Measurements from ENCODE around the gene EIF5.

The EIF5 gene

DNA sequence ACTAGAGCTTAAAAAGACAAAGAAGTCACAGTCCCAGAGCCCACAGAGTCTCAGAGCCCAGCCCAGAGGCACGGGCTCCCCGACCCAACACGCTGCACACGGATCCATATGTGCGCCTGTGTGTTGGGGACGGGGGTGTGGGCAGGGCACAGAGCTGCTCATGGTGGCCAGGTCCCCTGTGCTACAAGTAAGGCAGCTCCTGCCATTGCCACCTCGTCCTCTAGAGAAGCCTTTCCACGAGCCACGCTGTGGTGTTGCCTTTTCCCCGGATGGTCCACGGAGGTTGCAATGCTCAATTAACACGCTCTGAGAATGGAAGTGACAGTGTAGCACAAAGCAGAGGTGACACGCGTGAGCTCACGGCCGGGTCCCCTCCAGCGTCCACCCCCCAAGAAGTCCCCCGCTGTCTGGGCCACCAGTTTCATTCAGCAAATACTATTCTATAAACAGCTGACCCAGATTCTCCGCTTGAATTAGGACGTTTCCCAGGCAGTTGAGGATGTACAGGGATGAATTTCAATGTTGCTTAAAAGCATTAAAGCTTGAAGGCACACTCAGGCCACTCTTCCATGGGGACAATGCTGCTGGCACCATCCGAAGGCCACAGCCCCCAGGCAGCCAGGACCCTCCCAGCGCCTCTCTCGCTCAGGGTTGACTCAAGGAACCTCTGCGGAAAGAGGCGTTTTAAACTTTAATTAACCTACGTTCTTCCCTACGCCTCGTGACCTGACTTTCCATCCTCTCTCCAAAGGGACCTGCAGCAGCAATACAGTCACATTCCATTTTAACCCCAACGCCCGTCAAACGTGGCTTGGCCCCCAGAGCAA lies 22.7 kb upstream of the EIF5 start:
- DNase-seq, result no peak

DNA sequence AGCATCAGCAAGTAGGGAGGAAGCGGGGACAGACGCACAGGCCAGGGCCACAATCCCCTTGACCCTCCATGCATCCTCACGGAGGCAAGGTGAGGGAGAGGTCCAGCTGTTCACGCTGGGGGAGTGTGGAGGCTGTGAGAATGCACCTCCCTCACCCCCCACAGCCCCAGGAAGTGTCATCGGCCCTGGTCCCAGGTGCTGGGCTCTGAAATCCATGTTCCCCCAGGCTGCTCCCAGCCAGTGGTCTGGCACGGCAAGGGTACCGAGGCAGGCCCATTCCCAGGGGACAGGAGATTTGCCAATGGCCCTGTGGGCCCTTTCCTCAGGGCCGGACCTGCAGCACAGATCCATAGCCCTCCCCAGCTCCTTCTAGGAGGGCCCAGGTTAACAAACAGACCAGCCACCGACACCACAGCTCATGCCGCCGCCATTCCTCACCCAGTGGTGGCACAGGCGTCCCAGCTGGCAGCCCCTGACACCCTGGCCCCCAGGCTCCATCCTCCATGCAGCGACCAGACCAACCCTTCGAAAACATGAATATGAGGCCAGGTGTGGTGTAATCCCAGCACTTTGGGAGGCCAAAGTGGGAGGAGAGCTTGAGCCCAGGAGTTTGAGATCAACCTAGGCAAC lies 21.9 kb upstream of the EIF5 start:
- DNase-seq, result no peak

DNA sequence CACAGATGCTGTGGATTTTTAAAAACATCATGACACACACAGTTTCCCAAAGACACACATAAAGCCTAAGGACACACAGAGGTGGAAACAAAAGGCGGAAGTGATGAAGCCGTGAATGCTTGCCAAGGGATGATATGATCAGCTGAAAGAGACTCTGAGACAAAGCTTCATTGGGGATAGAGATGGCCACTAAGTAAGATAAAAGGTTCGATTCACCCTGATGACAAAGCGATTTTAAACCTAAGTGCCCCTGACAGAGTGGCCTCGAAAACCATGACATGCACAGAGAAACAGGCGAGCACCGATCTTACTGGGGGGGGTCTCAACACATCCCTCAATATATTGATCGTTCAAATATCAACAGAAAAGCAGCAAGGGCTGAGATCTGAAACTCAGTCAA lies 20.3 kb upstream of the EIF5 start:
- DNase-seq, result no peak

DNA sequence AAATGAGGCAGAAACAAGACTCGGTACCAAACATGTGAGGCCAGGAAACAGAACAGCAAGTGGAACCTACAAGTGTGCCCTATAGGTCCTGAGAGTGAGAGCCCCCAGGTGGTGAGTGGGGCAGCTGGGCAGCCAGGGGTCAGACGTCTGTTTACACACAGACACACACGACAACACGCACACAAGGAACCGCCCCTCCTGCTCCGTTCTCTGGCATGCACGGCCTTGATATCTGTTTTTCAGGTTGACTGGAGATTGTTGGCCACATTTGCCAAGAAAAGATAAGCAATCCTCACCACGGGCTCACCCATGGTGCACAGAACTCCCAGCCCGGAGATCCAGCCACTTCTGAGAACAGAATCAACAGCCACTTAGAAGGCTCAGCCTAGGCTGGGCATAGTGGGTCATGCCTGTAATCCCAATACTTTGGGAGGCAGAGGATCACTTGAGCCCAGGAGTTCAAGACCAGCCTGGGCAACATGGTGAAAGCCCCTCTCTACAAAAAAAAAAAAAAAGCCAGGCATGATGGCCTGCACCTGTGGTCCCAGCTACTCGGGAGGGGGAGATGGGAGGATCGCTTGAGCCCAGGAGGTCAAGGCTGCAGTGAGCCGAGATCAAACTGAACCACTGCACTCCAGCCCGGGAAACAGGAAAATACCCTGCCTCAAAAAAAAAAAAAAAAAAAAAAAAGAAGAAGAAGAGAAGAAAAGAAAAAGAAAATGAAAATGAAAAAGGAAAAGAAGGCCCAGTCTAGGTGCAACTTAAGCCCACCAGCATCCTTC lies 19.4 kb upstream of the EIF5 start:
- no peak for DNase-seq

DNA sequence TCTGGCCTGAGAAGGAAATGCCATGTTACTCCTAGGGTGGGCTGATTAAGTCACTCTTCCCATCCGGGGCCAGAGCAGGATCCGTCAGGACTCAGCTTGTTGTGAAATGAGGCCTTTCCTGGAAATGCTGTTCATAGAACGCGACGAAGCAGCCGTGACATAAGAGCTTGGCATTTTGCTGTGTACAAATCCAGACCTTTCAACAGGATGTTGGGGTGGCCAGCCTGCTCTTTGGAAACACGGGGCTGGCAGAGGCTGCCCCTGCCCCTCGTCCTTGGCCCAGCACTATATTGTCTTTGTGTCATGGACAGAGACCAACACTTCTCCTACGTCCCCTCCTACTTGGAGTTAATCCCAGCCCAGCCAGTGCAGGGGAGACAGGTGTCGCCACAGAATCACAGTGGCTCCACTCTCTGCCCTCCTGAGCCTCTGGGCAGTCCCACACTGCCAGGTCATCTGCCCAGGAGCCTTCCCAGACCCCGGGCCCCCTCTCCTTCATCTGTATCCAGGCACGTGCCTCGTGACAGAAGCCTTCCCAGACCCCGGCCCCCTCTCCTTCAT lies 18.6 kb upstream of the EIF5 start:
- no peak for DNase-seq

DNA sequence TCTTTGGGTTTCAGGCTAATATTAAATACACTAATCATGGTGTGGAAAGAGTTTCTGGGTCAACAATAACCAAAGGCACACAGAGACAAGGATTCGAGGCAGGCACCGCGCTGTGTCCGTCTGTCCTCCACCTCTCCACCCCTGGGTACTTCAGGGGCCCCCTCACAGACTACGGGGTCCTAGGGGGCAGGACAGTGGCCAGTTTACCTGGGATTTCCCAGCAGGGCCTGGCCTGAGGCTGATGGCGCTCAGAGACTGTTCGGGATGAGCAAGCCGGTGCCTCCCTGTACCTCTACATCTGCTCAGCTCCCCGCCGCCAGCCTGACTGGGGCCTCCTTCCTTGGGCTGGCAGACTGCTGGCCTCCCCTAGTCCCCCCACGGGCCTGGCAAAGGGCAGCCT lies 18.1 kb upstream of the EIF5 start:
- DNase-seq, result no peak

DNA sequence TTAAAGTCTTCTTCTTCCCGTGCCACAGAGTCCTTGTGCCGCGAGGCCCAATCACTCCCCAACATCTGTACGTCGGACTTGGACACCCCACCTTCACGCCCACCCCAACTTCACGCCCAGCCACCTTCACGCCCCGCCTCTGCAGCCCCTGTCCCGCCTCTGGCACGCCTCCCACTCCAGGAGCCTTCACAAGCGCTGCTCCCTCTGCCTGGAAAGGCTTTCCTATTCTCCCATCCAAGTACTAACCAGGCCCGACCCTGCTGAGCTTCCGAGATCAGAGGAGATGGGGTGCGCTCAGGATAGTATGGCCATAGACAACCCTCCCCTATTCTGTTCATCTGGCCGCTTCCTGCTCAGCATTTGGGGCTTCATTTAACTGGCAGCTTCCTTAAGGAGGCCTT lies 17.3 kb upstream of the EIF5 start:
- DNase-seq, result peak; percentile 21

DNA sequence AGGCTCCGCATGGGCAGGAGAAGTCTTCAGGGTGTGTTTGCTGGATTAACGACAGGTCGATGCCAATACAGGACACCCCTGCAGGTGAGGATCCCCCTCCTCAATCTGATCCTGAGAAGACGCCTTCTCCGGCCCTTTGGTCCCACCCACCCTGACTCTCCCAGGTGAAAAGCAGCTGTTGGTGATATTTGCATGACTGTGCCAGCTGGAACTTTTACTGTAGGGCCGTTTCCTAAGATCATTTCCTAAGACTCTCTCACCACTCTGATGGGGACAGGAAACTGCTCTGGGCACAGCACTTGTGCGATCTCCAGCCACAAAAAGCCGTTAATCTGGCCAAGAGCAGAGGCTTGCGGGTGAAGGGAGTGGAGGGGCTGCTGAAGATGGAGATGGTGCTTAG lies 16.8 kb upstream of the EIF5 start:
- peak; percentile 92 for DNase-seq

DNA sequence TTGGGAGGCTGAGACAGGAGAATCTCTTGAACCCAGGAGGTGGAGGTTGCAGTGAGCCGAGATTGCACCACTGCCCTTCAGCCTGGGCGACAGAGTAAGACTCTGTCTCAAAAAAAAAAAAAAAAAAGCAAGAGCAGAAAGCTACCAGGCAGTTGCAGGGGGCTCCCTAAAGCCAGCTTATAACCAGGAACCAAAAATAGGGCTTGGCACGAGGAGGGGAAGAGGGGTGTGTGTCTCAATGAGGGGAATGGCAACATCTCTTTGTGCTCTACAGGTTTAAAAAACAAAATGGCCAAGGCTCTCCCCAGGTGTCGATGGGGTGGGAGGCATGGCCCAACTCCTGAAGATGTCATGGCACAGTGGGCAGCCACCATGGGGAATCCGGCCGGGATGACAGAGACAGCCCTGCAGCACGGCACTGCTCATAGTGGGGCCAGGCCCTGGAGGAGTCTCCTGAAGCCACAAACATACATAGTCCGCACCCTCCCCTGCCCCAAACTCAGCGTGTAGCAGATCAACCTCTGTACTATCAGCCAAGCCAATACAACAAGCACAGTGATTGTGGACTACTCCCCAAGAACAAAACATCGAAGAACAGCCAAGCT lies 16.0 kb upstream of the EIF5 start:
- no peak for DNase-seq

DNA sequence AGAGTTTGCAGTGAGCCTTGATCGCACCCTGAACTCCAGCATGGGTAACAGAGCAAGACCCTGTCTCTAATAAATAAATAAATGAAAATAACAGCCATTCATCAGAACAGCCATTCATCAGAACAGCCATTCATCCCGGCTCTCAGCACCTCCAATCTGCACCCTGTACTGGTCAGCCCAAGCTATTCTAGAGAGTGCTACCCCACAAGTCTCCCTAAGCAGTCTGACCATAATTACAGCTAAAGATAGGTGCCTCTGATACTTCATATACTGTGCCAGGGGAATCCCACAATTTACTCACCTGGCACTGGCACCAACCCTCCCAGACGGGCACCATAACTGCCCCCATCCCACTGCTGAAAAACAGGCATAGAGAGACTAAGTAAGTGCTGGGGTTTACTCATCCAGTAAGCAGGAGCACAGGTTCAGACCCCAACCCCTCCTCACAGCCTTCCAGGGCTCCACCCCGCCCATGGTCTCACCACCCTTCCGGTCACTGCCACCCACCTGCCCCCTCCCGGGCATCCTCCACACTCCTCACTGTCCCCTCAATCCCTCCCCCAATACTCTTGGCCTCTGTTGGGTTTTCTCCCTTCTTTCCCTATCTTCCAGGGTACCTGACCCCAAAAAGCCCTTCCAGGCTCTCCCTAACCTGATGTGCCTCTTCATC lies 15.2 kb upstream of the EIF5 start:
- DNase-seq, result peak; percentile 90

DNA sequence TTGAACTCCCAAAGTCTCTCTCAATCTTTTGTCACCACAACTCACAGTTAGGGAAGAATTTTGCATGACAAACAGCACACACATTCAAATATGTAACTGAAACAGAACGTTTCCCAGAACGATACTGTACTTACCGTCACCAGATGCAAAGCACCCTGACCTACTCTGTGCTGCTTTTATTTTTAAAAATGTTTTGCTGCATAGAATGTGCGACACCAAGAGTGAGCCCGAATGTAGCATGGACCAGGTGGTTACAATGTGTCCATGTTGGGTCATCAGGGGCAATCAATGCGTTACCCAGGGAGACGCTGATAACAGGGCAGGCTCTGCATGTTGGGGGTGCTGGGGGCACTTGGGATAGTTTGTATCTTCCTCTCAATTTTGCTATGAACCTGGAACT lies 14.6 kb upstream of the EIF5 start:
- peak; percentile 97 for DNase-seq

DNA sequence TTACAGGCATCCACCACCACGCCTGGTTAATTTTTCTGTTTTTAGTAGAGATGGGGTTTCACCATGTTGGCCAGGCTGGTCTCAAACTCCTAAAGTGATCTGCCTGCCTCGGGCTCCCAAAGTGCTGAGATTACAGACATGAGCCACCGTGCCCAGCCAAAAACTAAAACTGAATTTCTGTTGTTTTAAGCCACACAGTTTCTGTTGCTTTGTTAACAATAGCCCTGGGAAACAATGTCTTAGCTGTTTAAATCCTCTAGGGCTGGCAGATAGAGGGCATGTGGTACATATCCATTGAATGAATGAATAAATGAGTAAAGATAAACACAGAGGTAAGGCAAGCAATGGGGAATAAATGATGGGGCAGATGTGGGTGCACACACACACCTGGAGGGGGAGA lies 8.0 kb upstream of the EIF5 start:
- no peak for DNase-seq

DNA sequence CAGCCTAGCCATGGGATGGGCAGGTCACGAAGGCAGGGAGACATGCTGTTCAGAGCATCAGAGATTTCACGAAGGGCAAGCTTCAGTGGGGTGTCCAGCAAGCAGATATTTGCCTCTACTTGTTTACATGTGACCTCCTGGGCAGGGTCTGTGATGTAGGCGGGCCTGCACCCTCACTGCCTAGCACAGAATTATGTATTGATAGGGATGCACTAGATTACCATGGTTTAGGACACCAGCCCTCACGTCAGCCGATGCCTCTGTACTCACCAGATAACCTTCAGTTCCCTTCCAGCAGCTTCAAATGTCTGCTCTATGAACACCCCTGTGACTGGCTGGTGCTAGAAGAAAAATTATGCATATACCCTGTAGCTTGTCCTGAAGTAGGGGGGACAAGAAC lies 5.1 kb upstream of the EIF5 start:
- DNase-seq, result no peak

DNA sequence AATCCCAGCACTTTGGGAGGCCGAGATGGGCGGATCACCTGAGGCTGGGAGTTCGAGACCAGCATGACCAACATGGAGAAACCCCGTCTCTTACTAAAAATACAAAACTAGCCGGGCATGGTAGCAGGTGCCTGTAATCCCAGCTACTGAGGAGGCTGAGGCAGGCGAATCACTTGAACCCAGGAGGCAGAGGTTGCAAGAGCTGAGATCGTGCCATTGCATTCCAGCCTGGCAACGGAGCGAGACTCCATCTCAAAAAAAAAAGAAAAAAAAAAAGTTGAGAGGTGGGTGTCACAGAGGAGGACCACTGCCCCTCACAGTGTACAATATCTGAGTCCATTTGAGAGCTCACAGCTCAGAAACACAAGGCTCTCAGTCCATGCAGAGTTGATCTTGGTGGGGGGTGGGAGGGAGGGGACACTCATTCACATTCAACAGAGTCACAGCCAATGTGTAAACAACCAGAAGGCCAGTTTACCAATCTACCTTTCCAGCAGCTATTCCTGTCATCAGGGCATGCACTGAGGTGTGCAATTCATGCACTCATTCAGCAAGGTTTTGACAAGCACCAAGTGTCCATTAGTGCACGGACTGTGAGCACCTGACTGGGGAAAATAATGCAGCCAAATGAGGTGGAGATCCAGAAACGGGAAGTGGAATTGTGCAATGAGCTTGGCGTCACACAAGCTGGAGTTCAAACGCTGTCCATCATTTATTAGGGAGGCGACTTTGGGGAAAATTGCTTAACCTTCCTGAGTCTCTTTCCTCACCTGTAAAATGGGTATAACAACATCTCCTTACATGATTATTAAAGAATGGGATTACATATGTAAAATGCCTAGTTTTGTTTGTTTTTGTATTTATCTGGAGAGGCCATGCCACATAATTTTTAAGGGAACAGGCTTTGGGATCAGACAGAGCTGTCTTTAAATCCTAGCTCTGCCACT lies 4.4 kb upstream of the EIF5 start:
- peak; percentile 38 for DNase-seq

DNA sequence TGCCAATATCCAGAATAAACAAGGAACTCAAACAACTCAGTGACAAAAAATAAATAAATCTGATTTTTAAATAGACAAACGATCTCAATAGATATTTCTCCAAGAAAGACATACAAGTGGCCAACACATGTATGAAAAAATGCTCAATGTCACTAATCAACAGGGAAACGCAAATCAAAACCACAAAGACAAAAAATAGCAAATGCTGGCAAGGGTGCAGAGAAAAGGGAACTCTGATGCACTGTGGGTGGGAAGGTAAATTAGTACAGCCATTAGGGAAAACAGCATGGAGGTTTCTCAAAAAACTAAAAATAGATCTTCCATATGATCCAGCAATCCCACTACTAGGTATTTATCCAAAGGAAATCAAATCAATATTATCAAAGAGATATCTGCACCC lies 3.5 kb upstream of the EIF5 start:
- peak; percentile 31 for DNase-seq

DNA sequence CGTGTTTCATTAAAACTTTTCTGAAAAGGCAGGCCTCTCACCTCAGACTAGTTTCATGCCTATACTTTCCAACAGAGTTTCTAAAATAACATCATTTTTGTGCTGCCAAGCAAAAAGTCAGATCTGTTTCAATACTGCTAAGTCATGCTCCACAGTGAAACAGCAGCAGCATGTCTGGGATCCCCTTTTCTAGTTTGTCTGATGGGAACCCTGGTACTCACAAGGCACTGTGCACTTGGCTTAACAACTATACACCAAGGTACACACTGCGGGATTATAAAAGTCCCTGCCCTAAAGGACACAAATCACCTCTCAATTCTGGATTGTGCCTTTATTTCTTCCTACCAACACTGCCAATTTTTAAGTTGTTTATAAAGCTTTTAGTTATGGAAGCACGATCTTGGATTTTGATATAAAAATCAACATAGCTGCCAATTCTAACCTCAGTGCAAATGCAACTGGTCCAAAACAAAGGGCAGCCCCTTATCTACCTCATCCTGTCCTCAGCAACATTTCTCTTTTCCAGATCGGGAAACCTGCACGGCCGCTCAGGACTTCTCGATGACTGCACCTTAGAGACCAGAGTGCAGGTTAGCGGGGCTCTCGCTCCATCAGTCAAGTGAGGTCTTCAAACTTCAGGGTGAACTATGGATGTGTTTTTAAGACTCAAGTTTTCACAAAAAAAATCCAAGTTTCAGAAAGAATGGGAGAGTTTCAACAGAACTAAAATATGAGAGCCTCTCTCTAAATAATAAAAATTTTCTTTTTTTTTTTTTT lies 1.7 kb upstream of the EIF5 start:
- peak; percentile 39 for DNase-seq

DNA sequence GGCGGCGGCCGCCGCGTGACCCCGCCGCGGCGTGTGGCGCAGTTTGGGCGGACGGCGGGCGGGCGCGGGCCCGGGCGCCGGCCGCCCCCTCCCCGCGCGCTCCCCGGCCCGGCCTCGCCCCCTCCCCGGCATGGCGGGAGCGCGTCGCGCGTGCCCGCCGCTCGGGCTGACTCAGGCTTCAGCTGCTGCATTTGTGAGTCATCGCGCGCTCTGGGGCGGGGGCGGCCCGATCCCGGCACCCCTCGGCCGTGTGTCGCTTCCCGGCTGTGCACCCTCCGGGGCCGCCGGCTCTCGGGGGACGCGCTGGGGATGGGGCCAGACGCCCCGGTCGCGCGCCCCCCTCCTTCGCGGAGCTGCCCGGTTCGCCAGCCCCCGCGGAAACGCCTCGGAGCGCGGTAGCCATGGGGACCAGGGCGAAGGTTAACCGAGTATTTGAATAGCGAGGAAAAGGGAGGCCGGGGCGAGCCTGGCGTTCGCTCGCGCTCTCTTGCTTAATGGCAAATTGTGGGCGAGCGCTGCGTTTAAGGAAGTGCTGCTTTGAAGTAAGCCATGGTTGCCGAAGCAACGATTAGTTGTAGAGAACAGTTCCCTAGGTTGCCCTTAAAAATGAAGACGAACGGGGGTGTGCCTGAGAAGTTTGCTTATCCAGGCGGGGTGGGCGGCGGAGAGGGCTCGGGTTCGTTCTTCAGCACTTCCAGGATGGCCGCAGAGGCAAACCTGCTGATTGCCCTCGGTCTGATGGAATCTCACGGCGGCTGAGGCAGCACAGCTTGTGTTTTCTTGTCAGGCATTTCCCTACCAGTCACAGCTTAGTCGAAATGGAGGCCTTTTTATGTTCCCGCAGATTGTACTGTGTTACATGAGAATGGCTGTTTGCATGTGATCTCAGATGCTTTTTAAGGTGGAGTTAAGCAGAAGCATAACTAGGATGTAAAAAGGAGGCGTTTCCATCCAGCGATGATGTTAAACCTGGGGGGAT lies 896 bp downstream of the EIF5 start:
- no peak for DNase-seq

DNA sequence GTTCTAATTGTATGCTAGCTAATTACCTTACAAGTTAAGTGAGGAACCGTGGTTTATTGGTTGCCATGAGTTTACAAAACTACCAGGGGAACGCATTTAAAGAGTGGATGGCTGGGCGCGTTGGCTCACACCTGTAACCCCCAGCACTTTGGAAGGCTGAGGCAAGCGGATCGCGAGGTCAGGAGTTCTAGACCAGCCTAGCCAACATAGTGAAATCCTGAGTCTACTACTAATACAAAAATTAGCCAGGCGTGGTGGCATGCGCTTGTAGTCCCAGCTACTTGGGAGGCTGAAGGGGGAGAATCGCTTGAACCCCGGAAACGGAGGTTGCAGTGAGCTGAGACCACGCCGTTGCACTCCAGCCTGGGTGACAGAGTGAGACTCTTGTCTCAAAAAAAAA lies 2.2 kb downstream of the EIF5 start:
- no peak for DNase-seq

DNA sequence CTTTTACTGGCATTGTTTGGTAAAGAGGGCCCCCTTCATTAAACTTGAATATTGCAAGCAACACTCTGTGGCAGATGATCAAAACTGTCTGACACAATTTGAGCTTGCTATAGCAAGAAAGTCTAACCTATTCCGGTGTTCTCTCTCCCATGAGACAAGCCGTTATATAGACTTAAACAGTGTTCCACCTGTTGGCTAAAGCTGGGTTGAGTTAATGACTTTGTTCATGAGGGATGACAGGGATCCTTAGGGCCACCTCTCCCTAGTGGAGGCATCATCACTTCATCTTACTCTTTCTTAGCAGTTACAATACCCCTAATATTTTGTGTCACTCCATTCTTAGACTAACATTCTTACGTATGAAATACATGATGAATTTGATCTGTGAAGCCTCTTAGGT lies 3.8 kb downstream of the EIF5 start:
- no peak for DNase-seq
